Neural cell (in vitro differentiated cells): Measurements from ENCODE around the gene CXCL9.

Experiments
- EP300 ChIP-seq: fragments of 450-650 bp; conservative IDR thresholded peaks from 2 replicates; pipeline ENCODE4 v1.6.1; 2014; ENCODE audit warnings: antibody characterized with exemption, mild to moderate bottlenecking, moderate library complexity; ENCODE audit not compliant: poor library complexity, severe bottlenecking
- EZH2 ChIP-seq: fragments of 200-600, 300-800 bp; shearing (Covaris generic), sonication (generic); IDR thresholded peaks from 2 replicates; pipeline ENCODE4 v1.6.1; 2014; ENCODE audit warnings: antibody characterized with exemption, low read length, borderline replicate concordance, mild to moderate bottlenecking; ENCODE audit not compliant: insufficient read depth, poor library complexity, severe bottlenecking
- MXI1 ChIP-seq: fragments of 450-650 bp; conservative IDR thresholded peaks from 2 replicates; pipeline ENCODE4 v1.6.1; 2014; ENCODE audit warnings: antibody characterized with exemption, mild to moderate bottlenecking; ENCODE audit not compliant: poor library complexity, severe bottlenecking
- POLR2AphosphoS5 ChIP-seq: IDR thresholded peaks from 2 replicates; pipeline ENCODE4 v1.6.1; 2012
- RAD21 ChIP-seq: fragments of 450-650 bp; conservative IDR thresholded peaks from 2 replicates; pipeline ENCODE4 v1.6.1; 2014; ENCODE audit warnings: antibody characterized with exemption, mild to moderate bottlenecking, moderate library complexity
- SMC3 ChIP-seq: fragments of 450-650 bp; conservative IDR thresholded peaks from 2 replicates; pipeline ENCODE4 v1.6.1; 2014; ENCODE audit warnings: antibody characterized with exemption, mild to moderate bottlenecking, moderate library complexity; ENCODE audit not compliant: poor library complexity
- TAF1 ChIP-seq: IDR thresholded peaks from 2 replicates; pipeline ENCODE4 v1.6.1; 2012; ENCODE audit warnings: low read depth
- TF ChIP-seq, protein P1 (sequence below): fragments of 450-650 bp; IDR thresholded peaks from 2 replicates; pipeline ENCODE4 v1.5.1; 2014; ENCODE audit warnings: antibody characterized with exemption, mild to moderate bottlenecking, moderate library complexity; ENCODE audit not compliant: poor library complexity, severe bottlenecking
- TF ChIP-seq, protein P2 (sequence below): IDR thresholded peaks from 2 replicates; pipeline ENCODE4 v1.6.1; 2012; ENCODE audit warnings: borderline replicate concordance

- TF ChIP-seq, protein P1, sequence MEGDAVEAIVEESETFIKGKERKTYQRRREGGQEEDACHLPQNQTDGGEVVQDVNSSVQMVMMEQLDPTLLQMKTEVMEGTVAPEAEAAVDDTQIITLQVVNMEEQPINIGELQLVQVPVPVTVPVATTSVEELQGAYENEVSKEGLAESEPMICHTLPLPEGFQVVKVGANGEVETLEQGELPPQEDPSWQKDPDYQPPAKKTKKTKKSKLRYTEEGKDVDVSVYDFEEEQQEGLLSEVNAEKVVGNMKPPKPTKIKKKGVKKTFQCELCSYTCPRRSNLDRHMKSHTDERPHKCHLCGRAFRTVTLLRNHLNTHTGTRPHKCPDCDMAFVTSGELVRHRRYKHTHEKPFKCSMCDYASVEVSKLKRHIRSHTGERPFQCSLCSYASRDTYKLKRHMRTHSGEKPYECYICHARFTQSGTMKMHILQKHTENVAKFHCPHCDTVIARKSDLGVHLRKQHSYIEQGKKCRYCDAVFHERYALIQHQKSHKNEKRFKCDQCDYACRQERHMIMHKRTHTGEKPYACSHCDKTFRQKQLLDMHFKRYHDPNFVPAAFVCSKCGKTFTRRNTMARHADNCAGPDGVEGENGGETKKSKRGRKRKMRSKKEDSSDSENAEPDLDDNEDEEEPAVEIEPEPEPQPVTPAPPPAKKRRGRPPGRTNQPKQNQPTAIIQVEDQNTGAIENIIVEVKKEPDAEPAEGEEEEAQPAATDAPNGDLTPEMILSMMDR = no peak
- TF ChIP-seq TAF1 = no peak
- no peak for TF ChIP-seq EZH2
- TF ChIP-seq MXI1 = no peak
- no peak for TF ChIP-seq POLR2AphosphoS5
- TF ChIP-seq RAD21 = no peak
- TF ChIP-seq EP300 = no peak
- TF ChIP-seq, protein P2, sequence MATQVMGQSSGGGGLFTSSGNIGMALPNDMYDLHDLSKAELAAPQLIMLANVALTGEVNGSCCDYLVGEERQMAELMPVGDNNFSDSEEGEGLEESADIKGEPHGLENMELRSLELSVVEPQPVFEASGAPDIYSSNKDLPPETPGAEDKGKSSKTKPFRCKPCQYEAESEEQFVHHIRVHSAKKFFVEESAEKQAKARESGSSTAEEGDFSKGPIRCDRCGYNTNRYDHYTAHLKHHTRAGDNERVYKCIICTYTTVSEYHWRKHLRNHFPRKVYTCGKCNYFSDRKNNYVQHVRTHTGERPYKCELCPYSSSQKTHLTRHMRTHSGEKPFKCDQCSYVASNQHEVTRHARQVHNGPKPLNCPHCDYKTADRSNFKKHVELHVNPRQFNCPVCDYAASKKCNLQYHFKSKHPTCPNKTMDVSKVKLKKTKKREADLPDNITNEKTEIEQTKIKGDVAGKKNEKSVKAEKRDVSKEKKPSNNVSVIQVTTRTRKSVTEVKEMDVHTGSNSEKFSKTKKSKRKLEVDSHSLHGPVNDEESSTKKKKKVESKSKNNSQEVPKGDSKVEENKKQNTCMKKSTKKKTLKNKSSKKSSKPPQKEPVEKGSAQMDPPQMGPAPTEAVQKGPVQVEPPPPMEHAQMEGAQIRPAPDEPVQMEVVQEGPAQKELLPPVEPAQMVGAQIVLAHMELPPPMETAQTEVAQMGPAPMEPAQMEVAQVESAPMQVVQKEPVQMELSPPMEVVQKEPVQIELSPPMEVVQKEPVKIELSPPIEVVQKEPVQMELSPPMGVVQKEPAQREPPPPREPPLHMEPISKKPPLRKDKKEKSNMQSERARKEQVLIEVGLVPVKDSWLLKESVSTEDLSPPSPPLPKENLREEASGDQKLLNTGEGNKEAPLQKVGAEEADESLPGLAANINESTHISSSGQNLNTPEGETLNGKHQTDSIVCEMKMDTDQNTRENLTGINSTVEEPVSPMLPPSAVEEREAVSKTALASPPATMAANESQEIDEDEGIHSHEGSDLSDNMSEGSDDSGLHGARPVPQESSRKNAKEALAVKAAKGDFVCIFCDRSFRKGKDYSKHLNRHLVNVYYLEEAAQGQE = no peak
- TF ChIP-seq SMC3 = no peak
These were observed 9.4 kb downstream of the CXCL9 start for GRCh38 chr4:75997946-75998345.
